ENCODE data around the gene DLG2. TPM values are rescaled to one million over a fixed set of nuclear protein-coding genes. Genes with fewer than 3 reads are reported as not detected.

The DLG2 gene
- total RNA-seq, 3 donors from 2014 or later (not counting 1 experiment from before 2014, with no cell fraction given) = 1.7 to 2.9 (median 2.2) TPM

DNA sequence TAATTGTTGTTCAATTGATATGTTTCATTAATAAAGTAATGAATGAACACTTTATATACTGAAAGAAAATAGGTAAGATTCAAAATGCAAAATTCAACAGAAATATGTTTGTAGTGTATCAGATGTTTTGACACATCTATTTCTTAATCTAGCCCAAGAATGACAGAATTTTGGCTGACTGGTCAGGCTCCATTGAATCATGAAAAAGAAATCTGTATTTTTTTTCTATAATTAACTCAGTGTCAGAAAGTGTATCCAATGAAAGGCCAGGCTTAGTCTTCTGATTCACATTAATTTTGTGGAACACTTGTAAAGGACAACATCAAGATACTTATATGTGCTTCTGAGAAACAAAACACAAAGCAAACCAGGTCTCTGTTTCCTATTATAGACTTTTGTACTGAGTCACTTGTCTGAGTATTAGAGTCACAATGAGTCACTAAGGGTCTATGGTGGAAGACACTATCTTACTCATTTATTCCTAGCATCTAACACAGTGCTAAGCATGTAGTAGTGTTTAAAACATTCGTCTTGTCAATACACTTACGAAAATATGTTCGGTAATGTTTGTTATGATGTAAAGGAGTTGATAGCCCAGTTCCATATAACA is 2043.3 kb downstream of the DLG2 start:
- Histone ChIP-seq H3K27me3 (ENCODE audit: control insufficient read depth, insufficient read depth, low read length) (no peaks in the 10 kb centered on the region), H3K27ac (ENCODE audit: low read length) (no peak overlapping the region), H3K4me1 (ENCODE audit: control insufficient read depth, insufficient read depth, low read length) (no peaks in the 10 kb centered on the region), H3K4me3 (ENCODE audit: low read length) (no peak overlapping the region), H3K36me3 (ENCODE audit: control insufficient read depth, insufficient read depth, low read length) (no peaks in the 10 kb centered on the region), H3K9me3 (ENCODE audit: control insufficient read depth, insufficient read depth, low read length) (peaks cover 3% of the 10 kb centered on the region)
- Mint-ChIP-seq H3K4me3 (no peak overlapping the region), H3K36me3 (no peaks in the 10 kb centered on the region), H3K4me1 (no peaks in the 10 kb centered on the region), H3K27ac (no peak overlapping the region), H3K9me3 (peaks cover 0 to 7% of the 10 kb centered on the region in 2 donors), H3K27me3 (ENCODE audit: low read depth in 2 of 2) (no peaks in the 10 kb centered on the region)
- intact Hi-C loops (cut with micrococcal nuclease) = no loop called here
- TF ChIP-seq CTCF (IDR thresholded peaks at IDR 0.05) = no peak
- ATAC-seq (no peak), DNase-seq (no peak)
- WGBS (ENCODE audit: insufficient coverage) = 71% methylated on average over 3 of the region's 3 CpGs

GRCh38 chr11:83574519-83574918 is 2052.6 kb downstream of the DLG2 start:
- no peak overlapping the region for H3K27ac ChIP-seq (ENCODE audit: low read length)
- no peaks in the 10 kb centered on the region for H3K27me3 Mint-ChIP-seq (ENCODE audit: low read depth in 2 of 2)
- DNase-seq = no peak
- no peaks in the 10 kb centered on the region for H3K9me3 ChIP-seq (ENCODE audit: control insufficient read depth, insufficient read depth, low read length)
- H3K4me1 ChIP-seq (ENCODE audit: control insufficient read depth, insufficient read depth, low read length) = no peaks in the 10 kb centered on the region
- H3K36me3 ChIP-seq (ENCODE audit: control insufficient read depth, insufficient read depth, low read length) = no peaks in the 10 kb centered on the region
- ATAC-seq = no peak
- intact Hi-C loops (cut with micrococcal nuclease) = no loop called here
- no peak overlapping the region for H3K4me3 Mint-ChIP-seq
- no peaks in the 10 kb centered on the region for H3K4me1 Mint-ChIP-seq
- H3K27ac Mint-ChIP-seq = no peak overlapping the region
- H3K4me3 ChIP-seq (ENCODE audit: low read length) = no peak overlapping the region
- no peaks in the 10 kb centered on the region for H3K36me3 Mint-ChIP-seq
- no peak for TF ChIP-seq CTCF (IDR thresholded peaks at IDR 0.05)
- H3K27me3 ChIP-seq (ENCODE audit: control insufficient read depth, insufficient read depth, low read length) = no peaks in the 10 kb centered on the region
- peaks cover 0 to 5% of the 10 kb centered on the region in 2 donors for H3K9me3 Mint-ChIP-seq
- 75% methylated on average over 2 of the region's 2 CpGs for WGBS (ENCODE audit: insufficient coverage)

DNA sequence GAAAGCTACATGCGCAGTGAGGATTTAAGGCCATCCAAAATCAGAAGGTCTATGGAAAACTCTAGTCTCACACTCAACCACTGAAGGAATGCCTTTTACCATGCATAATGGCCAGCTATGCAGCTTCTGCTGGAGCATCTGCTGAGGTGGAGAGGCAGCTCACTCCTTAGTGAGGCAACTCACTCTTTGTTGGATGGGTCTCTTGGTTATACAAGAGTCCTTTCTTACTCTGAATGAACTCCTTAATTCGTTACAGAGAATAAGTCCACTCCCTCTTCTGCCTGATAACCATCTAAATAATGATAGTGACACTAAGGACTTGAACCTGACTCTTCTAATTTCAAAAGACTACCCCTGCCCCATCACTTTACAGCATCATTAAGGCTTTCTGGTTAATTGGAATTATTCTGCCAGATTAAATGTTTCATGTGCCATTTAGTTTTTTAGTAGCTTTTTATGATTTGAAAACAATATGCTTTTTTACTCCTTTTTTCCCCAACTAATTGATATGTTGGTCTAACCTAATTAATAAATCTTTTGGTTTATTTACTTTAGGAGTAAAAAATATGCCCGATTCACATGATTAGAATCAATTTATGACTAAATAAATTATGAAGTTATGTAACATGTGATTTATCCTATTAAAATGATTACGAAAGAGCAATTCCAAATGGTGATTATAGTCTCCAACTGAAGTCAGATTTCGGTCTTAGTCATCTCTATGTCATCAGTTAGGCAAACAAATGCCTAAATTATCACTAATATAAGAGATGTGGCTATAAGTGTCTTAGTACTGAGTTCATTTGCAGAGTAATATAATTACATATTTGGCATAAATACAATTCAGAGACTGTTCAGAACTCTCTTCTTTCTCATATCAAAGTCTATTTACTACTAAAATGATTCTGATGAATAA is 2054.3 kb downstream of the DLG2 start:
- ATAC-seq = no peak
- no peak for TF ChIP-seq CTCF (IDR thresholded peaks at IDR 0.05)
- H3K4me3 Mint-ChIP-seq = no peak overlapping the region
- no peaks in the 10 kb centered on the region for H3K4me1 ChIP-seq (ENCODE audit: control insufficient read depth, insufficient read depth, low read length)
- DNase-seq = no peak
- no peaks in the 10 kb centered on the region for H3K4me1 Mint-ChIP-seq
- H3K27me3 ChIP-seq (ENCODE audit: control insufficient read depth, insufficient read depth, low read length) = no peaks in the 10 kb centered on the region
- no peak overlapping the region for H3K27ac ChIP-seq (ENCODE audit: low read length)
- intact Hi-C loops (cut with micrococcal nuclease) = no loop called here
- H3K4me3 ChIP-seq (ENCODE audit: low read length) = no peak overlapping the region
- H3K27ac Mint-ChIP-seq = no peak overlapping the region
- H3K9me3 Mint-ChIP-seq = peaks cover 6 to 8% of the 10 kb centered on the region in 2 donors
- no peaks in the 10 kb centered on the region for H3K36me3 ChIP-seq (ENCODE audit: control insufficient read depth, insufficient read depth, low read length)
- 78% methylated on average over 2 of the region's 5 CpGs for WGBS (ENCODE audit: insufficient coverage)
- H3K9me3 ChIP-seq (ENCODE audit: control insufficient read depth, insufficient read depth, low read length) = no peaks in the 10 kb centered on the region
- peaks cover 0 to 3% of the 10 kb centered on the region in 2 donors for H3K27me3 Mint-ChIP-seq (ENCODE audit: low read depth in 2 of 2)
- H3K36me3 Mint-ChIP-seq = no peaks in the 10 kb centered on the region
